ENCODE measurements around the gene DYNC1LI1.
A peak's percentile ranks its signal among the peaks of the same experiment; 100 is the strongest.
"Not testable (repeated sequence)": the region's sequence is repeated elsewhere in the genome, so short reads cannot be mapped to it uniquely, and the experiment has no call there.

DYNC1LI1 gene

DNA sequence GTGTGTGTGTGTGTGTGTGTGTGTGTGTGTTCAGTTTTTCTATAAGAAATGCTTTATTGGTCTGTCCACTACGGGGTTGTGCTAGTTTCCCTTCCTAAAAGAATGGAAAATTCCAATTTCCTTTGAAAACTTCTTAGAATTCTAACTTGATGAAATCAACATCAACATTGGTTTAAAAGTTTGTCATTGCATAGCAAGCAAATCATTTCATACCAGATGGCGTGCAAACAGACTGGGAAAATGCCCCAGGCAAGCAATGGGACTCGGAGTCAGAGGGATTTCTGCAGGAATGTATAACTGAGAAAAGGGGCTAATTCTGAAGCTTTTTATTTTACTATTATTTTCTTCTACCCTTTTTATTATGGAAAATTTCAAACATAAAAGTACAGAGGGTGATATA, 13.1 kb upstream of the DYNC1LI1 start:
- DNase-seq (ENCODE audit: low spot score), result no peak

DNA sequence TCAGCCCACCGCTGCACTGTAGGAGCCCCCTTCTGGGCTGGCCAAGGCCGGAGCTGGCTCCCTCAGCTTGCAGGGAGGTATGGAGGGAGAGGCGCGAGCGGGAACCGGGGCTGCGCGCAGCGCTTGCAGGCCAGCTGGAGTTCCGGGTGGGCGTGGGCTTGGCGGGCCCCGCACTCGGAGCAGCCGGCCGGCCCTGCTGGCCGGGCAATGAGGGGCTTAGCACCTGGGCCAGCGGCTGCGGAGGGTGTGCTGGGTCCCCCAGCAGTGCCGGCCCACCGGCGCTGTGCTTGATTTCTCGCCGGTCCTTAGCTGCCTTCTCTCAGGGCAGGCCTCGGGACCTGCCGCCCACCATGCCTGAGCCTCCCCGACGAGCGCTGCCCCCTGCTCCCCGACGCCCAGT, 8.0 kb upstream of the DYNC1LI1 start:
- not testable (repeated sequence) for DNase-seq (ENCODE audit: low spot score)

GRCh38 chr3:32577581-32578556, 7.2 kb upstream of the DYNC1LI1 start:
- DNase-seq (ENCODE audit: low spot score), result no peak

DNA sequence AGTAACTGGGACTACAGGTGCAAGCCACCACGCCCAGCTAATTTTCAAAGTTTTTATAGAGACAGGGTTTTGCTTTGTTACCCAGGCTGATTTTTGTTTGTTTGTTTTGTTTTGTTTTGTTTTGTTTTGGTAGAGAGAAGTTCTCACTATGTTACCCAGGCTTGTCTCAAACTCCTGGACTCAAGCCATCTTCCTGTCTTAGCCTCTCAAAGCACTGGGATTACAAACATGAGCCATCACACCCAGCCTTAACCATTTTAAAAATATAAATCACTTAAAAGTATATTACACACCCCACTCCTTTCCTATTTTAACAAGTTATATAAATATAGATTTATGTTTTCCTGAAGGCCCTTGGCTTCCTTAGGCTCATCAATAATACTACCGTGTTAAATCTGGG, 6.5 kb upstream of the DYNC1LI1 start:
- no peak for DNase-seq (ENCODE audit: low spot score)

GRCh38 chr3:32575451-32576113, 4.9 kb upstream of the DYNC1LI1 start:
- no peak for DNase-seq (ENCODE audit: low spot score)

- no peak for DNase-seq (ENCODE audit: low spot score)
Observed at GRCh38 chr3:32571192-32571485, 481 bp upstream of the DYNC1LI1 start.

DNA sequence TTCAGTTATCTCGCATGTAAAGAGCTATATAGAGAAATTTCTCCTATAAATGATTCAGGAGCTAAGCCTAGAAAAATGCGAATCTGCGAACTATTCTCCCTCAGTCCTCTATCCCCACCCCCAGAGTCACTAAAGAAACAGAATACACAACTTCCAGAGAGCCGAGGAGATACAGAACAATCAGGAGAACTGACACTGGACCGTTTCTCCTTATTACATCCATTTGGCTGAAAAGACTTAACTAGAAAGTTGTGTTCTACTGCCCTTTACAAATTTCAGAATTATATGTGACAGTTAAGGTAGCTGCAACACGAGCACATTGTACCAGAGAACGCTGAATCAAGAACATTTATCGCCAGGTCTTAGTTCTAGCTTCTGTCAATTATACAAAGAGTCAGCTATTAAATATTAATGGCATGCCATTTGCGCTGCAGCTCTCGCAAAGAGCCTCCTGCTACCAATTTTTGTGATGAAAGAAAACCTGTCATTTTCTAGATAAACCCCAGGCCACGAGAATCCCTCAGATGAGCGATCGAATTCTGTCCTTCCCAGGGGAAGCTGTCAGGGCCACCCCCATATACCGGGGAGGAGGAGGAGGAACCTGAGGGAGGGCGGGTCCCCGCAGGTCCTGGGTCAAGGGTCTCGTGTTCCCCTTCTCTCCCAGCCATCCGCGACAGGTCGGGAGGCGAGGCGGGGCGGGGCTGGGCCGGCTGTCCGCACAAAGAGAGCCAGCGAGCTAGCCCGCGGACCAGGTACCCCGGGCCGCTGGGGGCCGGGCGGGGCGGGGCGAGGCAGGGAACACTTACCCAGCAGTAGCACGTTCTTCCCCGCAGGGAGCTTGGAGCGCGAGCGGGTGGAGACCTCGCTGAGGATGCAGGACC, 878 bp downstream of the DYNC1LI1 start:
- DNase-seq (ENCODE audit: low spot score), result peak; percentile 57

- no peak for DNase-seq (ENCODE audit: low spot score)
Observed at GRCh38 chr3:32568953-32569352, 1.7 kb downstream of the DYNC1LI1 start.

GRCh38 chr3:32564195-32564594, 6.5 kb downstream of the DYNC1LI1 start:
- no peak for DNase-seq (ENCODE audit: low spot score)

- no peak for DNase-seq (ENCODE audit: low spot score)
Observed at GRCh38 chr3:32562640-32563039, 8.0 kb downstream of the DYNC1LI1 start.

- DNase-seq (ENCODE audit: low spot score), result no peak
Observed at GRCh38 chr3:32557640-32558352, 12.9 kb downstream of the DYNC1LI1 start.

DNA sequence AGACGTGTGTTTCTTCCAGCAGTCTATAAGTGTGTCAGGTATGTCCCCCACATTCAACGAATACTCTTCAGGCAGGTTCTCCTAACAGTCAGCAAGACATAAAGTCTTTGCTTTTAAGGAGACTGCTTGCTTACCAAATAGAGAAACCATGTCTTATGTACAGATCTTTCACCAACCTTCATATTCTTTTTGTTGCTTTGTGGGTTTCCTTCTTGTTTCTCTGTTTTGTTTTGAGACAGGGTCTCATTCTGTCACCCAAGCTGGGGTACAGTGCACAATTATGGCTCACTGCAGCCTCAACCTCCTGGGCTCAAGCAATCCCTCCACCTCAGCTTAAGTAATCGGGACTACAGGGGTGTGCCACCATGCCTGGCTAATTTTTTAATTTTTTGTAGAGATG, 14.3 kb downstream of the DYNC1LI1 start:
- no peak for DNase-seq (ENCODE audit: low spot score)

DNA sequence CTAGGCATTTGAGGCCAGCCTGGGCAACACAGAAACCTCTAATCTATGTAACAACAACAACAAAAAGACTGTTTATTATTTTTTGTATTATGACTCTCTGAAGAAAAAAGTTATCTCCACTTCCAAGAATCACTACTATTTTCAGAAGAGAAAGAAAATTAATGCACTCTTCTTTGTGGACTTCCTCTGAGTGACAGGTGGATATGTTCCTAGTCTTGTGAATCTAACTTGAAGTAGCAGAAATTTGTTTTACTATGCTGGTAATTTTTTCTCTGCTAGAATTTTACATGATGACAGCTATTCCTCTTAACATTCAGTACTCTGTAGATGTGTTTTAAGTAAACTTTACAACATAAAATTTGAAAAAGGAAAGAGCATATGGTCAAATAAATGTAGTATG, 16.7 kb downstream of the DYNC1LI1 start:
- DNase-seq (ENCODE audit: low spot score), result no peak

DNA sequence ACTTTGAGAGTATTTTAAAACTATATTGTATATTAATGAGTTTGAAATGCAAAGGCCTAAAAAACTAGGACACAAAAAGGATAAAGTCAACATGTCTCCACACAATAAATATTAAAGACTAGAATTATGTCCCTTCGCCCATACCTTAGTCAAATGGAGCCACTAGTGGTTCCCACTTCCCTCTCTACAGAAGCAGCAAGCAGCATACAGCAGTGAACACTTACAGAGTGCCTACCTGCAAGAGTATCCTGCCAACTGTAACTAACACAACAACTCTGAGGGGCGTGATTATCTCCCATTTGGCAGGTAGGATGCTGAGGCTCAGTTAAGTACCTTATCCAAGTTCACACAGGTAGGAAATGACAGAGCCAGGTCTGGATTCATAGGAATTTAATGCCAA, 17.2 kb downstream of the DYNC1LI1 start:
- no peak for DNase-seq (ENCODE audit: low spot score)

DNA sequence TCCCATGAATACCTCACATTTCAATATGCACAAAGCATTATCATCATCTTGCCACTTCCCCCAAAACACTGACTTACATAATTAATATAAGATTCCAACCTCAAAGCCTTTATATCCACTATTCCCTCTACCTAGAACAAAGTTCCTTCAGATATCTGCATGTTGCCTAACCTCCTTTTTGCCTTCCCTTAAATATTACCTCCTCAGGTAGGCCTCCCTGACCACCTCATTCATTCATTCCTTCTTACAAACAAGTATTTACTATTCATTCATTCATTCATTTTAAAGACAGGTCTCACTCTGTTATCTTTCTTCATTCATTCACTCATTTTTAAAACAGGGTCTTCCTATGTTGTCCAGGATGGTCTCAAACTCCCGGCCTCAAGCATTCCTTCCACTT, 18.6 kb downstream of the DYNC1LI1 start:
- DNase-seq (ENCODE audit: low spot score), result no peak

DNA sequence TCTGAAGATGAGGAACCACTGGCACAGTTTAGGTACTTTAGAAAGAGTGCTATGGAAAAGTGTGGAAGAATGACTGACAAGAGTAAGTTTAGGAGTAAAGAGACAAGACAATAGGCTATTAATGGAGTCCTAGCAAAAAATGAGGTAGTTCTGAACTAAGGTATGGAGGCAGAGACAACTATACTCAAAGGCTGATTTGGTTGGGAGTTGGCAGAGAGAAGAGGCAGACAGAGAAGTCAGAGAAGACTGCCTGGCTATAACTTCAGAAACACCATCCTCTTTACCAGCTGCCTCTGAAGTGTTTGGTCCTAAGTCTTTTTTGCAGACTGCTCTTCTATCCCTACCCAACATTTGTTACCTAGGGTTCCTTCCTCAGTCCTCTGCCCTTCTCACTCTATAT, 19.2 kb downstream of the DYNC1LI1 start:
- no peak for DNase-seq (ENCODE audit: low spot score)

- no peak for DNase-seq (ENCODE audit: low spot score)
Observed at GRCh38 chr3:32551087-32551486, 19.6 kb downstream of the DYNC1LI1 start.

DNA sequence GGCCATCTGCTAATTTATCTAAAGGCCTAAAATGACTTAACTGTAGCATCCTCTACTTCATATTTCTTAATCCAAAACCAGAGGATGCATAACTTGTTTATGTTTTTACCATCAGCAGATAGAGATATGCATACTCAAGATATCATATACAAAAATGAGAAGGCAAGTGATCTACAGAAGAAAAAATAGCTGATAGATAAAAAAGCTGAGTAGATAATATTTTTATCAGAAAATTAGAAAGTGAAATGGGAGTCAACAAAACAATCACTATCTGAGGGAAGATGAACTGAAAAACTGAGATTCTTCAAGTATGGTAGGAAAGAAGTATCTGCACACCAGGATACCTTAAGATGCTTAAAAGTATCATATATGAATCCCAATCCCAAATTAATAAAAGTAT, 25.4 kb downstream of the DYNC1LI1 start:
- DNase-seq (ENCODE audit: low spot score), result no peak

GRCh38 chr3:32544894-32545293, 25.8 kb downstream of the DYNC1LI1 start:
- DNase-seq (ENCODE audit: low spot score), result no peak

GRCh38 chr3:32542807-32543206, 27.9 kb downstream of the DYNC1LI1 start:
- DNase-seq (ENCODE audit: low spot score), result no peak

- DNase-seq (ENCODE audit: low spot score), result no peak
Observed at GRCh38 chr3:32540899-32541298, 29.8 kb downstream of the DYNC1LI1 start.

- DNase-seq (ENCODE audit: low spot score), result no peak
Observed at GRCh38 chr3:32532434-32532833, 38.2 kb downstream of the DYNC1LI1 start.
